Measurements from ENCODE around the gene TRIO. TPM values are rescaled to one million over a fixed set of nuclear protein-coding genes. Genes with fewer than 3 reads are reported as not detected.

TRIO gene
- polyA plus RNA-seq, 3 donors = 1.7 to 45.8 (median 2.1) TPM

GRCh38 chr5:14415698-14416074 lies 272.5 kb downstream of the TRIO start:
- H3K27ac ChIP-seq (ENCODE audit: low read depth in 1 of 2, low read length in 2 of 2) = no peak overlapping the region
- H3K79me2 ChIP-seq (ENCODE audit: insufficient read depth, low read length) = no peaks in the 10 kb centered on the region
- Mint-ChIP-seq H3K9me3 (peaks cover 0 to 3% (median 0%) of the 10 kb centered on the region in 7 donors), H3K36me3 (peaks cover 84 to 96% of the 10 kb centered on the region in 2 donors), H3K4me1 (no peaks in the 10 kb centered on the region), H3K4me3 (no peak overlapping the region), H3K27ac (peak overlapping the region in 1 of 7 donors; percentile 22), H3K27me3 (ENCODE audit: low read depth in 3 of 3) (peaks cover 0 to 1% (median 0%) of the 10 kb centered on the region in 3 donors)
- WGBS (ENCODE audit: insufficient coverage) = 100% methylated on average over 1 of the region's 3 CpGs
- H3K4me1 ChIP-seq (ENCODE audit: control insufficient read depth in 1 of 2, insufficient read depth in 2 of 2, low read length in 2 of 2) = no peaks in the 10 kb centered on the region
- H3K4me2 ChIP-seq (replicated peaks; ENCODE audit: extremely low read depth, low read length, poor library complexity, severe bottlenecking) = no peak overlapping the region
- no peak overlapping the region for H2AFZ ChIP-seq (ENCODE audit: insufficient read depth, low read depth, low read length, poor library complexity, severe bottlenecking)
- intact Hi-C loops (cut with micrococcal nuclease) = no loop called here
- H3K9me3 ChIP-seq (replicated peaks in 1 of 2; ENCODE audit: control insufficient read depth in 1 of 2, insufficient read depth in 1 of 2, low read length in 2 of 2) = no peaks in the 10 kb centered on the region
- no peak overlapping the region for H3K4me3 ChIP-seq (replicated peaks in 1 of 3; ENCODE audit: low read depth in 2 of 3, low read length in 3 of 3)
- no peaks in the 10 kb centered on the region for H3K27me3 ChIP-seq (ENCODE audit: control insufficient read depth in 2 of 2, insufficient read depth in 2 of 2, low read length in 2 of 2)
- H3K9ac ChIP-seq (ENCODE audit: insufficient read depth, low read length, poor library complexity, severe bottlenecking) = no peak overlapping the region
- DNase-seq = no peak
- H3K36me3 ChIP-seq (replicated peaks in 1 of 2; ENCODE audit: control insufficient read depth in 1 of 2, insufficient read depth in 2 of 2, low read length in 2 of 2) = peaks cover 84 to 100% of the 10 kb centered on the region in 2 donors
- H4K20me1 ChIP-seq (ENCODE audit: insufficient read depth, low read length) = peaks cover 6% of the 10 kb centered on the region
- no peak for TF ChIP-seq CTCF (IDR thresholded peaks at IDR 0.05)

- intact Hi-C loops (cut with micrococcal nuclease) = no loop called here
- Histone ChIP-seq H3K4me2 (replicated peaks; ENCODE audit: extremely low read depth, low read length, poor library complexity, severe bottlenecking) (no peak overlapping the region), H3K9me3 (replicated peaks in 1 of 2; ENCODE audit: control insufficient read depth in 1 of 2, insufficient read depth in 1 of 2, low read length in 2 of 2) (no peaks in the 10 kb centered on the region), H3K36me3 (replicated peaks in 1 of 2; ENCODE audit: control insufficient read depth in 1 of 2, insufficient read depth in 2 of 2, low read length in 2 of 2) (peaks cover 85 to 98% of the 10 kb centered on the region in 2 donors), H3K4me3 (replicated peaks in 1 of 3; ENCODE audit: low read depth in 2 of 3, low read length in 3 of 3) (no peak overlapping the region), H4K20me1 (ENCODE audit: insufficient read depth, low read length) (peaks cover 6% of the 10 kb centered on the region), H3K79me2 (ENCODE audit: insufficient read depth, low read length) (no peaks in the 10 kb centered on the region), H2AFZ (ENCODE audit: insufficient read depth, low read depth, low read length, poor library complexity, severe bottlenecking) (no peak overlapping the region), H3K27ac (ENCODE audit: low read depth in 1 of 2, low read length in 2 of 2) (no peak overlapping the region), H3K4me1 (ENCODE audit: control insufficient read depth in 1 of 2, insufficient read depth in 2 of 2, low read length in 2 of 2) (no peaks in the 10 kb centered on the region), H3K27me3 (ENCODE audit: control insufficient read depth in 2 of 2, insufficient read depth in 2 of 2, low read length in 2 of 2) (no peaks in the 10 kb centered on the region), H3K9ac (ENCODE audit: insufficient read depth, low read length, poor library complexity, severe bottlenecking) (no peak overlapping the region)
- Mint-ChIP-seq H3K9me3 (peaks cover 0 to 3% (median 0%) of the 10 kb centered on the region in 7 donors), H3K27me3 (ENCODE audit: low read depth in 3 of 3) (peaks cover 0 to 1% (median 0%) of the 10 kb centered on the region in 3 donors), H3K27ac (peak overlapping the region in 2 of 7 donors; percentile 16 to 26), H3K4me3 (no peak overlapping the region), H3K36me3 (peaks cover 82 to 93% of the 10 kb centered on the region in 2 donors), H3K4me1 (no peaks in the 10 kb centered on the region)
- 94% methylated on average over 7 of the region's 12 CpGs for WGBS (ENCODE audit: insufficient coverage)
- TF ChIP-seq CTCF (IDR thresholded peaks at IDR 0.05) = no peak
- no peak for DNase-seq
Observed at GRCh38 chr5:14416621-14417275, 273.6 kb downstream of the TRIO start.

Measured in CD14-positive monocyte (primary cell).